ENCODE data around the gene IFNA16. TPM values are rescaled to one million over a fixed set of nuclear protein-coding genes. Genes with fewer than 3 reads are reported as not detected.
"Not testable (repeated sequence)": the region's sequence is repeated elsewhere in the genome, so short reads cannot be mapped to it uniquely, and the experiment has no call there.

IFNA16 gene
- total RNA-seq, 4 donors from 2014 or later: not detected

DNA sequence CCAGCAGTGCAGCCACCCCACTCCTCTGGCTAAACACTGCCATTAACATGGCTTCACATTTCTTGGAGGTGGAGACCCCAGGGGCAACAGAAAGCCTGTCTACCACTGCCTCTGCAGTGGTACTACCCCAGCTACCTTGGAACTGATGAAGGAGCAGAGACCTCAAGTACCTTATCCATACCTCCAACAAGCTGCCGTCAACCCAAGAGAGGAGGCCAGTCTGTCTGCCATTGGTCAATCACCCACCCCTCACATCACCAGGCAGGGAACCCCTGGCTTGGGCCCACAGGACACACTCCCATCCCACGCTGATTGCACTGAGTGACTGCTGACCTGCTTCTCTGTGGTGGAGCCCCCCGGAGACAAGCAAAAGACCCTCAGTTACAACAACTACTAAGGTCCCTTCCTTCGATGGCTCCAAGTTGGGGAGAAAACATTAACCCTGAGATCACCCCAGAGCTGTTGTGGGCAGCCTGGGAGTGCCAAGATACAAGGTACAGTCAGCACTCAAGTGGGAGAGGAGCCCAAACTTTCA lies 17.1 kb upstream of the IFNA16 start:
- no peaks in the 10 kb centered on the region for H3K36me3 ChIP-seq
- no peak for TF ChIP-seq EP300 (IDR thresholded peaks at IDR 0.05)
- TF ChIP-seq, protein P1, sequence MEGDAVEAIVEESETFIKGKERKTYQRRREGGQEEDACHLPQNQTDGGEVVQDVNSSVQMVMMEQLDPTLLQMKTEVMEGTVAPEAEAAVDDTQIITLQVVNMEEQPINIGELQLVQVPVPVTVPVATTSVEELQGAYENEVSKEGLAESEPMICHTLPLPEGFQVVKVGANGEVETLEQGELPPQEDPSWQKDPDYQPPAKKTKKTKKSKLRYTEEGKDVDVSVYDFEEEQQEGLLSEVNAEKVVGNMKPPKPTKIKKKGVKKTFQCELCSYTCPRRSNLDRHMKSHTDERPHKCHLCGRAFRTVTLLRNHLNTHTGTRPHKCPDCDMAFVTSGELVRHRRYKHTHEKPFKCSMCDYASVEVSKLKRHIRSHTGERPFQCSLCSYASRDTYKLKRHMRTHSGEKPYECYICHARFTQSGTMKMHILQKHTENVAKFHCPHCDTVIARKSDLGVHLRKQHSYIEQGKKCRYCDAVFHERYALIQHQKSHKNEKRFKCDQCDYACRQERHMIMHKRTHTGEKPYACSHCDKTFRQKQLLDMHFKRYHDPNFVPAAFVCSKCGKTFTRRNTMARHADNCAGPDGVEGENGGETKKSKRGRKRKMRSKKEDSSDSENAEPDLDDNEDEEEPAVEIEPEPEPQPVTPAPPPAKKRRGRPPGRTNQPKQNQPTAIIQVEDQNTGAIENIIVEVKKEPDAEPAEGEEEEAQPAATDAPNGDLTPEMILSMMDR (IDR thresholded peaks at IDR 0.05): no peak
- TF ChIP-seq POLR2AphosphoS5 (IDR thresholded peaks at IDR 0.05): no peak
- TF ChIP-seq POLR2A (IDR thresholded peaks at IDR 0.05; ENCODE audit: low read depth): no peak
- H3K4me3 ChIP-seq: no peak overlapping the region
- intact Hi-C loops (cut with DNase I): loop anchor here (2.0 kb wide), 1 partner anchor 557 kb away; no protein-coding TSS in a partner anchor
- no peaks in the 10 kb centered on the region for H3K27me3 ChIP-seq
- H3K9me3 ChIP-seq: no peaks in the 10 kb centered on the region
- no peak overlapping the region for H3K27ac ChIP-seq (replicated peaks in 1 of 4)
- WGBS: 86% methylated on average over 2 of the region's 4 CpGs
- H3K4me1 ChIP-seq: peaks cover 0 to 4% (median 0%) of the 10 kb centered on the region in 4 donors
- DNase-seq (ENCODE audit: extremely low spot score): no peak

DNA sequence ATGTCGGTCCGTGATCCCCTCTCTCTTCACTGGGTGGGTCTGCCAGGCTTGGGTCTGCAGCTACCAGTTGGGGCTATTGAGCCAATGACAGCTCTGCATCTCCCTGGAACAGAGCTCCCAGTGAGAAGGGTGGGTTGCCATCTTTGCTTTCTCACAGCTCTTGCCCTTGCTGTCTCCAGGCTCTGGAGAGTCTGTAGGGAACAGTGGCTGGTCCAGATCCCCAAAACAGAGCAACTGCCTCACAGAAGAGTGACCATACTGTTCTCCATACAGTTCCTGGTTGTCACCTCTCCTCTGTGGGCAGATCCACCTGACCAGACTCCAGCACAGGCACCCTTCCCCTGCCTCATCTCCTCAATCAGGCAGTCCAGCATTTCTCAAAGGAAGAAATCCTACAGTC lies 16.1 kb upstream of the IFNA16 start:
- Histone ChIP-seq H3K27me3 (no peaks in the 10 kb centered on the region), H3K27ac (replicated peaks in 1 of 4) (no peak overlapping the region), H3K4me1 (peaks cover 0 to 4% (median 0%) of the 10 kb centered on the region in 4 donors), H3K9me3 (no peaks in the 10 kb centered on the region), H3K4me3 (no peak overlapping the region), H3K36me3 (no peaks in the 10 kb centered on the region)
- no peak for DNase-seq (ENCODE audit: extremely low spot score)
- TF ChIP-seq POLR2AphosphoS5 (IDR thresholded peaks at IDR 0.05) (no peak), EP300 (IDR thresholded peaks at IDR 0.05) (no peak), POLR2A (IDR thresholded peaks at IDR 0.05; ENCODE audit: low read depth) (no peak)
- TF ChIP-seq, protein P1 (IDR thresholded peaks at IDR 0.05): no peak
- intact Hi-C loops (cut with DNase I): no loop called here
- WGBS: 100% methylated on average over 2 of the region's 2 CpGs

DNA sequence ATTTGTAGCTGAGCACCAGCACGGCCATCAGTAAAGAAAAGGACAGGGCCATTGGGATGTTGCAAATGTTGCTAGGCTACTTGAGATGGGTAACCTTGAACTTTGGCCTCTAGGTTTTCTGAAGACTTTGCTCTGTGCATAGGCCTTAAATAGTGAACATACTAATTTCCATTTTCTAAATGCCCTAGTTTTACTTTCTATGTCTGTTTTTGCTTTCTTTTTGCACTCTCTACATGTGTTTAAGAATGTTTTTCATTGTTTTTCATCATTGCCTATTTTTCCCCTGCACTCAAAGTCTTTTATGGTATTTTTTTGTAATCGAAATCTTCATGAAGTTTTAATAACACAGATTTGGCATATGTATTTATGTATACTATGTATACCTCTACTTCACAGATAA lies 11.0 kb upstream of the IFNA16 start, which contains the start of gene IFNA17:
TSS of gene IFNA17 (minus strand) at position 101 of the 400 bp plus-strand sequence. CDS start at position 52, 49 bp downstream.
- no peaks in the 10 kb centered on the region for H3K36me3 ChIP-seq
- intact Hi-C loops (cut with DNase I): no loop called here
- WGBS: 88% methylated on average over 2 of the region's 2 CpGs
- H3K27ac ChIP-seq (replicated peaks in 1 of 4): no peak within 1 kb of the TSS
- H3K27me3 ChIP-seq: no peaks in the 10 kb centered on the region
- TF ChIP-seq POLR2AphosphoS5 (IDR thresholded peaks at IDR 0.05) (no peak), EP300 (IDR thresholded peaks at IDR 0.05) (no peak), POLR2A (IDR thresholded peaks at IDR 0.05; ENCODE audit: low read depth) (no peak)
- TF ChIP-seq, protein P1 (IDR thresholded peaks at IDR 0.05): no peak
- no peaks in the 10 kb centered on the region for H3K4me1 ChIP-seq
- H3K9me3 ChIP-seq: no peaks in the 10 kb centered on the region
- H3K4me3 ChIP-seq: no peak within 1 kb of the TSS
- DNase-seq (ENCODE audit: extremely low spot score): no peak

DNA sequence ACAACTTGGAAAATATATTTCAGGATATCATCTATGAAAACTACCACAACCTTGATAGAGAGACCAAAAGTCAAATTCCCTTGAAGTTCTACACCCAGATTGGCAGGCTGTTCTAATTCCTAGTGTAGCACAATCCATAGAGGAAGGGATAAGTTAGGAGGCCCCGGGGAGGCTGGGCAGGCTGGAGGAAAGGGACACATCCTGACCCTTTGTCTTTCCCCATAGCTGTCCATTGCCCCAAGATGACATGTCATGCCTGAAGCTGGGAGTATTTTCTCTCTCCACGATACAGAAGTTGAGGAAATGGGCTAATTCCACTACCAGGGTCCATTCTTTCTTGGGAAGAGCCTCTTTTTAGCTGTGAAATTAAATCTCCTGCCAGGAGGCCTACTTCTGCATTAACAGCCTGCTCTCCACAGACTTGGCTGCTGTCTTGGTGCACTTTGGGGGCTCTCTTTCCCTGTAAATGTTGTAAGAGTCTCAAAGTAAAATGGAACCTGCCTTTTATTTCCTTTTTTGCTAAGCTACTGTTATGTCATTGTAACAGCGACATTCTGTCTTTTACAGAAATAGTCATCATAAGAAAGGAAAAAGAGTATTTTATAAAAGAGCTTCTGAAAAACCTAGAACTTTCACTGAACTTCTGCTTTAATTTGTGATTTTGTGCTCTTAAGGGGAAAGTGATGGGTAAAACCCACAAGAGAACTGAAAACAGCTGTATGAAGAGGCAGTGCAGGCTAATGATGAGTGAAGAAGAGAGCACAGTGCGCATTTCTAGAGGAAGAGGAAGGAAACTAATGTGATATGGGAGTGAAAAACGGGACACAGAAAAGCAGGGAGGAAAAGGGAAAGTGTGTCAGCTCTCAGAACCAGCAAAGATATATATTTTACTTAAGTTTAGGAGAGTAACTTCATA lies 3.4 kb downstream of the IFNA16 start:
- H3K4me3 ChIP-seq; H3K9me3 ChIP-seq; DNase-seq (ENCODE audit: extremely low spot score); H3K27ac ChIP-seq (replicated peaks in 1 of 4); intact Hi-C loops (cut with DNase I); H3K4me1 ChIP-seq; H3K27me3 ChIP-seq; H3K36me3 ChIP-seq: not testable (repeated sequence)
- TF ChIP-seq, protein P1 (IDR thresholded peaks at IDR 0.05): peak in 2 of 3 experiments; percentile 10 to 19
- WGBS: 51% methylated on average over 5 of the region's 5 CpGs

DNA sequence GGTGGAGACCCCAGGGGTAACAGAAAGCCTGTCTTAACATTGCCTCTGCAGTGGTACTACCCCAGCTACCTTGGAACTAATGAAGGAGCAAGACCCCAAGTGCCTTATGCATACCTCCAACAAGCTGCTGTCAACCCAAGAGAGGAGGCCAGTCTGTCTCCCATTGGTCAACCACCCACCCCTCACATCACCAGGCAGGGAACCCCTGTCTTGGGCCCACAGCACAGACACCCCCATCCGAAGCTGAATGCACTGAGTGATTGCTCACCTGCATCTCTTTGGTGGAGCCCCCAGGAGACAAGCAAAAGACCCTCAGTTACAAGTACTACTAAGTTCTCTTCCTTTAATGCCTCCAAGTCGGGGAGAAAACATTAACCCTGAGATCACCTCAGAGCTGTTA lies 5.0 kb downstream of the IFNA16 start:
- H3K27me3 ChIP-seq; intact Hi-C loops (cut with DNase I); H3K36me3 ChIP-seq; H3K4me3 ChIP-seq; H3K4me1 ChIP-seq; H3K27ac ChIP-seq (replicated peaks in 1 of 4); H3K9me3 ChIP-seq; DNase-seq (ENCODE audit: extremely low spot score): not testable (repeated sequence)
- WGBS: 83% methylated on average over 1 of the region's 2 CpGs

DNA sequence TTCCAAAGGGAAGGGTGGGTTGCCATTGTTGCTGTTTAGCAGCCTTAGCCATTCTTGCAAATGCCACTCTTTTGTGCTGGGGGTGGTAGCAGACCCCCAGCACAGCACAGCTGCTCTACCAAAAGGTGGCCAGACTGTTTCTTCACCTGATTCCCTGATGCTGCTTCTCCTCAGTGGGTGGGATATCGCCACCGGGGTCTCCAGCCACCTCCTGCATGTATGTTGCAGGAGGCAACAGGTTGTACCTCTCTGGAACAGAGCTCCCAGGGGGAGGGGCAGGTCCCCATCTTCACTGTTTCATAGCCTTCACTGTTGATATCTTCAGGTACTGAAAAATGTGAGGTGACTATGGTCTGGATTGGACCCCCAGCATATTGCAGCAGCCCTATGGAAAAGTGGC lies 6.3 kb downstream of the IFNA16 start:
- H3K27ac ChIP-seq (replicated peaks in 1 of 4); H3K36me3 ChIP-seq; H3K27me3 ChIP-seq; DNase-seq (ENCODE audit: extremely low spot score); intact Hi-C loops (cut with DNase I); H3K9me3 ChIP-seq; H3K4me3 ChIP-seq; H3K4me1 ChIP-seq: not testable (repeated sequence)
- 88% methylated on average over 2 of the region's 2 CpGs for WGBS
